Neural progenitor cell (in vitro differentiated cells): ENCODE results near the gene PDHX.

Experiments used
- EZH2 ChIP-seq: fragments of 200-600 bp; sonication (generic); IDR thresholded peaks from 2 replicates; pipeline ENCODE4 v1.6.1; 2017; ENCODE audit warnings: antibody characterized with exemption, mild to moderate bottlenecking, moderate library complexity
- EZH2phosphoT487 ChIP-seq: fragments of 200-600 bp; sonication (generic); IDR thresholded peaks from 2 replicates; pipeline ENCODE4 v1.6.1; 2017; ENCODE audit warnings: antibody characterized with exemption
- TF ChIP-seq, protein P1 (sequence below): fragments of 200-600 bp; sonication (generic); IDR thresholded peaks from 2 replicates; pipeline ENCODE4 v1.5.1; 2017; ENCODE audit warnings: antibody characterized with exemption, mild to moderate bottlenecking

DNA sequence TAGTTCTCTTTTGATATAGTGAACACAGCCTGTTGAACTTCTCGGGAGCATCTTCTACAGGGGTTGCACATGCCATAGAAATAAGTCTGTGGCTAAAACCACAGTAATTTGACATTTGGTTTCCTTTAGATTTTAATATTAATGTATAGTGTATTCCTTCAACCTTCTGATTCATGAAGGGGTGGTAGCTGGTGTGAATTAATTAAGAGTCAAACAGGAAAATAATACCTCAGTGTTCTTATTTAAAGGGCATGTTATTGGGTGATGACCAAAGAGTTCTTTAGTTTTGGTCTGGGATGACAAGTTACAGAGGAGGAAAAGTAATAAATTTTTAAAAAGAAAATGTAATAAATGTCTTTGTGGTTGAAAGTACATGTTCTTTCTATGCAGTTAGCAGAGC, 86.8 kb downstream of the PDHX start:
- TF ChIP-seq, protein P1, sequence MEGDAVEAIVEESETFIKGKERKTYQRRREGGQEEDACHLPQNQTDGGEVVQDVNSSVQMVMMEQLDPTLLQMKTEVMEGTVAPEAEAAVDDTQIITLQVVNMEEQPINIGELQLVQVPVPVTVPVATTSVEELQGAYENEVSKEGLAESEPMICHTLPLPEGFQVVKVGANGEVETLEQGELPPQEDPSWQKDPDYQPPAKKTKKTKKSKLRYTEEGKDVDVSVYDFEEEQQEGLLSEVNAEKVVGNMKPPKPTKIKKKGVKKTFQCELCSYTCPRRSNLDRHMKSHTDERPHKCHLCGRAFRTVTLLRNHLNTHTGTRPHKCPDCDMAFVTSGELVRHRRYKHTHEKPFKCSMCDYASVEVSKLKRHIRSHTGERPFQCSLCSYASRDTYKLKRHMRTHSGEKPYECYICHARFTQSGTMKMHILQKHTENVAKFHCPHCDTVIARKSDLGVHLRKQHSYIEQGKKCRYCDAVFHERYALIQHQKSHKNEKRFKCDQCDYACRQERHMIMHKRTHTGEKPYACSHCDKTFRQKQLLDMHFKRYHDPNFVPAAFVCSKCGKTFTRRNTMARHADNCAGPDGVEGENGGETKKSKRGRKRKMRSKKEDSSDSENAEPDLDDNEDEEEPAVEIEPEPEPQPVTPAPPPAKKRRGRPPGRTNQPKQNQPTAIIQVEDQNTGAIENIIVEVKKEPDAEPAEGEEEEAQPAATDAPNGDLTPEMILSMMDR: no peak
- TF ChIP-seq EZH2 (no peak), EZH2phosphoT487 (no peak)
